ENCODE data around the gene MBNL1.

MBNL1 gene

GRCh38 chr3:152264378-152264777 is 4.4 kb upstream of the MBNL1 start:
- no peaks in the 10 kb centered on the region for H3K9me3 ChIP-seq (ENCODE audit: control insufficient read depth, low read length)
- H3K36me3 ChIP-seq (ENCODE audit: control insufficient read depth, insufficient read depth, low read length, severe bottlenecking) = no peaks in the 10 kb centered on the region
- DNase-seq (ENCODE audit: low read depth) = no peak
- H3K4me3 ChIP-seq (ENCODE audit: low read length) = no peak overlapping the region
- no peaks in the 10 kb centered on the region for H3K27me3 ChIP-seq (replicated peaks; ENCODE audit: control insufficient read depth, insufficient read depth, low read length)
- H3K9ac ChIP-seq (ENCODE audit: low read length) = no peak overlapping the region
- peaks cover 35% of the 10 kb centered on the region for H3K4me1 ChIP-seq (ENCODE audit: control insufficient read depth, insufficient read depth, low read length)

DNA sequence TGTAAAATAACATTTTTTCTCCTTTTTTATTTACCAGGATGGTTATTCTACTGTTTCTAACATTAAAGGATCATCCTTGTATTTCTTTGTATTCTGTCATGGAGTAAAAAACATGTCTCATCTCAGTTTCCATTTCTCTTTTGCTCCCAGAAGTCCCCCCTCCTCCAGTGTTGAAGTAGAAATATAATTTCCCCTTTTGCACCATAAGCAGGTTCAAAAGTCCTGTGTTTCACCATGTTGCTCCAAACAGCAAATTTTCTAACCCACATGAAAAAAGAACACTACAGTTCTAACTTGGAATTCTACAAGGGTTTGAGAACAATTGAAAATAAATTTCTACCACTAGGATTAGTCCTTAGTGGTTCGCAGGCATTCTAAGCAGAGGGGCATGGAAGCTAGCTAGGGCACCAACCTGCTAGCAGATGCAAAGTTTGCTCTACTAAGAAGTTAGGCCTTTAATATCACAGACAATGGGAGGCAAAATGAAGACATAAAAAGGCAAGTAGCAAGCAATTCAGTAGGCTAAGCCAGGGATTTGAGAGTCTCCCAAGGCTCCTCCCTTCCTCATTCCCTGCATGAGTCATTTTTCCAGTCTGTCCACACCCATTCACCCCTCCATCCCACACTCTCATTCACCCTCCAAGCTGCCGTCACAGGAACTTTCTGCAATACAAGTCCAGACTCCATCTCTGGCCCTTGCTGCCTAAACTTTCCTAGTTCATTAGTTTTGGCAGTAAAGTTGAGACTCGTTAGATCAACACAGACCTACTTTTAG is 2.3 kb upstream of the MBNL1 start:
- peak; percentile 96 for DNase-seq (ENCODE audit: low read depth)
- peaks cover 37% of the 10 kb centered on the region for H3K4me1 ChIP-seq (ENCODE audit: control insufficient read depth, insufficient read depth, low read length)
- no peaks in the 10 kb centered on the region for H3K27me3 ChIP-seq (replicated peaks; ENCODE audit: control insufficient read depth, insufficient read depth, low read length)
- no peaks in the 10 kb centered on the region for H3K36me3 ChIP-seq (ENCODE audit: control insufficient read depth, insufficient read depth, low read length, severe bottlenecking)
- H3K9ac ChIP-seq (ENCODE audit: low read length) = peak overlapping the region; percentile 99
- peak overlapping the region; percentile 92 for H3K4me3 ChIP-seq (ENCODE audit: low read length)
- no peaks in the 10 kb centered on the region for H3K9me3 ChIP-seq (ENCODE audit: control insufficient read depth, low read length)

- DNase-seq (ENCODE audit: low read depth) = peak; percentile 52
These were observed 736 bp upstream of the MBNL1 start for GRCh38 chr3:152267831-152268554.

GRCh38 chr3:152269056-152269830 is 514 bp downstream of the MBNL1 start:
- Histone ChIP-seq H3K9ac (ENCODE audit: low read length) (peak overlapping the region; percentile 99), H3K4me3 (ENCODE audit: low read length) (peak overlapping the region; percentile 92), H3K4me1 (ENCODE audit: control insufficient read depth, insufficient read depth, low read length) (peaks cover 62% of the 10 kb centered on the region), H3K9me3 (ENCODE audit: control insufficient read depth, low read length) (no peaks in the 10 kb centered on the region), H3K36me3 (ENCODE audit: control insufficient read depth, insufficient read depth, low read length, severe bottlenecking) (no peaks in the 10 kb centered on the region), H3K27me3 (replicated peaks; ENCODE audit: control insufficient read depth, insufficient read depth, low read length) (no peaks in the 10 kb centered on the region)
- DNase-seq (ENCODE audit: low read depth) = peak; percentile 89

More at GRCh38 chr3:152267831-152268554, 736 bp upstream of the MBNL1 start:
- peak overlapping the region; percentile 92 for H3K4me3 ChIP-seq (ENCODE audit: low read length)
- no peaks in the 10 kb centered on the region for H3K9me3 ChIP-seq (ENCODE audit: control insufficient read depth, low read length)
- no peaks in the 10 kb centered on the region for H3K27me3 ChIP-seq (replicated peaks; ENCODE audit: control insufficient read depth, insufficient read depth, low read length)
- peak overlapping the region; percentile 99 for H3K9ac ChIP-seq (ENCODE audit: low read length)
- no peaks in the 10 kb centered on the region for H3K36me3 ChIP-seq (ENCODE audit: control insufficient read depth, insufficient read depth, low read length, severe bottlenecking)
- peaks cover 52% of the 10 kb centered on the region for H3K4me1 ChIP-seq (ENCODE audit: control insufficient read depth, insufficient read depth, low read length)

GRCh38 chr3:152269831-152270734 is 1.4 kb downstream of the MBNL1 start:
- peak overlapping the region; percentile 99 for H3K9ac ChIP-seq (ENCODE audit: low read length)
- H3K4me3 ChIP-seq (ENCODE audit: low read length) = peak overlapping the region; percentile 92
- no peaks in the 10 kb centered on the region for H3K27me3 ChIP-seq (replicated peaks; ENCODE audit: control insufficient read depth, insufficient read depth, low read length)
- H3K4me1 ChIP-seq (ENCODE audit: control insufficient read depth, insufficient read depth, low read length) = peaks cover 66% of the 10 kb centered on the region
- H3K9me3 ChIP-seq (ENCODE audit: control insufficient read depth, low read length) = no peaks in the 10 kb centered on the region
- no peaks in the 10 kb centered on the region for H3K36me3 ChIP-seq (ENCODE audit: control insufficient read depth, insufficient read depth, low read length, severe bottlenecking)
- DNase-seq (ENCODE audit: low read depth) = peak; percentile 84

- peak overlapping the region; percentile 92 for H3K4me3 ChIP-seq (ENCODE audit: low read length)
These were observed 2.2 kb downstream of the MBNL1 start for GRCh38 chr3:152270937-152271336.

DNA sequence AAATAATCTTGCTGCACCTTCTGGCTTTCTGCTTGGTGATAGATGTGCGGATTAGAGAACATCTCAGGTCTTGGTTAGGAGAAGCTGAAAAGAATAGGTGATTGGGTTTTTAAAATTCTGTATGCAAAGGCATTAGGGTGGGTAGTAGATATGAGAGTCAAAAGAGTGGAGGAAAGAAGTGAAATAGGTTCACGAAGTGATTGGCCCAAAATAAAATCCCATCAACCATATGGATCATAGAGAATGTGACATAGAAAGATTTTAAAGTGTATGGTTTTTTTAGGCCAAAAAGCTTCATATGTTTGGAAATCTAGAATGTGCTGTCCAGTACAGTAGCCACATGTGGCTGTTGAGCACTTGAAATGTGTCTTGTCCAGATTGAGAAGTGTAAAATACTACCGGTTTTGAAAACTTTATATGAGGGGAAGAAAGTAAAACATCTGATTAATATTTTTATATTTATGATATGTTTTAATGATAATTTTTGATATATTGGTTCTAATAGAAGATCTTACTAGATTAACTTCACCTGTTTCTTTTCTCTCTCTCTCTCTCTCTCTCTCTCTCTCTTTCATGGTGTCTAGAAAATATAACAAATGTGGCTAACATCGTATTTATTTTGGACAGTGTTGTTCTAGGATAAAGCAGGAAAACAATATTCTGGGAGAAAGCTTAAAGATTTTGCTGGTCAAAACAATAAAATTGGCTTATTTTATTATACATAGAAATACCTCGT is 2.9 kb downstream of the MBNL1 start:
- H3K4me3 ChIP-seq (ENCODE audit: low read length) = peak overlapping the region; percentile 92

More at GRCh38 chr3:152270937-152271336, 2.2 kb downstream of the MBNL1 start:
- no peaks in the 10 kb centered on the region for H3K27me3 ChIP-seq (replicated peaks; ENCODE audit: control insufficient read depth, insufficient read depth, low read length)
- H3K4me1 ChIP-seq (ENCODE audit: control insufficient read depth, insufficient read depth, low read length) = peaks cover 60% of the 10 kb centered on the region
- H3K9ac ChIP-seq (ENCODE audit: low read length) = peak overlapping the region; percentile 99
- H3K9me3 ChIP-seq (ENCODE audit: control insufficient read depth, low read length) = no peaks in the 10 kb centered on the region
- no peaks in the 10 kb centered on the region for H3K36me3 ChIP-seq (ENCODE audit: control insufficient read depth, insufficient read depth, low read length, severe bottlenecking)
- DNase-seq (ENCODE audit: low read depth) = peak; percentile 50

GRCh38 chr3:152272771-152273242 is 4.1 kb downstream of the MBNL1 start:
- DNase-seq (ENCODE audit: low read depth) = peak; percentile 88
- Histone ChIP-seq H3K9me3 (ENCODE audit: control insufficient read depth, low read length) (no peaks in the 10 kb centered on the region), H3K27me3 (replicated peaks; ENCODE audit: control insufficient read depth, insufficient read depth, low read length) (no peaks in the 10 kb centered on the region), H3K9ac (ENCODE audit: low read length) (peak overlapping the region; percentile 99), H3K4me3 (ENCODE audit: low read length) (peak overlapping the region; percentile 92), H3K4me1 (ENCODE audit: control insufficient read depth, insufficient read depth, low read length) (peaks cover 55% of the 10 kb centered on the region), H3K36me3 (ENCODE audit: control insufficient read depth, insufficient read depth, low read length, severe bottlenecking) (no peaks in the 10 kb centered on the region)

More for the DNA sequence above, 2.9 kb downstream of the MBNL1 start:
- peak; percentile 47 for DNase-seq (ENCODE audit: low read depth)
- no peaks in the 10 kb centered on the region for H3K36me3 ChIP-seq (ENCODE audit: control insufficient read depth, insufficient read depth, low read length, severe bottlenecking)
- H3K27me3 ChIP-seq (replicated peaks; ENCODE audit: control insufficient read depth, insufficient read depth, low read length) = no peaks in the 10 kb centered on the region
- H3K9ac ChIP-seq (ENCODE audit: low read length) = peak overlapping the region; percentile 99
- H3K4me1 ChIP-seq (ENCODE audit: control insufficient read depth, insufficient read depth, low read length) = peaks cover 58% of the 10 kb centered on the region
- H3K9me3 ChIP-seq (ENCODE audit: control insufficient read depth, low read length) = no peaks in the 10 kb centered on the region

DNA sequence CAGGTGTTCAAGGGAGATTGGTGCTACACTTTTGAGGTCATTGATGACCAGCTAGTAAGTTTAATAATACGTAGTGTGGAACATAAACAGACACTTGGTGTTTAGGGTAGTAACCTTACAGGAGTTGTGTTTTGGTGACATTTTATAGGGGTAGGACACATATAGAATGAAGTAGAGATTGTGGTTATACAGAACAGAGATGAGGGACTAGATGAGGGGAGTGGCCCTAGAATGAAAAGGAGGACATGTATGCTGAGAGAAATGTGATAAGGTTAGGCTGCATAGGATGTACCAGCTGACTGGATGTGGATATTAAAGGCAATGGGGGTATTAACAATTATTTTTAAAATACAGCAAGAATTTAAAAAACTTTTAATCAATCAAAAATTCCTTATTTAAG is 8.0 kb downstream of the MBNL1 start:
- H3K4me1 ChIP-seq (ENCODE audit: control insufficient read depth, insufficient read depth, low read length) = peaks cover 73% of the 10 kb centered on the region
- no peaks in the 10 kb centered on the region for H3K9me3 ChIP-seq (ENCODE audit: control insufficient read depth, low read length)
- H3K27me3 ChIP-seq (replicated peaks; ENCODE audit: control insufficient read depth, insufficient read depth, low read length) = no peaks in the 10 kb centered on the region
- H3K9ac ChIP-seq (ENCODE audit: low read length) = no peak overlapping the region
- no peaks in the 10 kb centered on the region for H3K36me3 ChIP-seq (ENCODE audit: control insufficient read depth, insufficient read depth, low read length, severe bottlenecking)
- DNase-seq (ENCODE audit: low read depth) = no peak
- H3K4me3 ChIP-seq (ENCODE audit: low read length) = no peak overlapping the region

DNA sequence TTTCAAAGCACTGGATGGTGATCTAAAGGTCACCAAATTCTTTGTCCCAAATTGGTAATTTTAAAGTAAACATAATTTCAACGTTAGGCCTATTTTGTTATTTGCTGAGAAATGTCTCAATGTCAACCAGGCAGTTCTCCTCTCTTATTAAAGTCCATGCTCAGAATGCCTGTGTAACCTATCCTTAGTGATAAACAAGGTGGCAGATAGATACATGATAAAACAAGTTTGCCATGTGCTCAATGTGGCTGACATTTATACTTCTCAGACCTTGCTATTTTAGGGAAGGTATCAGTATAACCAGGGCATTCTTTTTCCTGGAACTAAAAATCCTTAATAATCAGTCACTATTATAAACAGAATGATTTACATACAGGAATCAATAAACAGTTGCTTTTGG is 8.5 kb downstream of the MBNL1 start:
- Histone ChIP-seq H3K4me1 (ENCODE audit: control insufficient read depth, insufficient read depth, low read length) (peaks cover 74% of the 10 kb centered on the region), H3K4me3 (ENCODE audit: low read length) (no peak overlapping the region), H3K27me3 (replicated peaks; ENCODE audit: control insufficient read depth, insufficient read depth, low read length) (no peaks in the 10 kb centered on the region), H3K36me3 (ENCODE audit: control insufficient read depth, insufficient read depth, low read length, severe bottlenecking) (no peaks in the 10 kb centered on the region), H3K9ac (ENCODE audit: low read length) (no peak overlapping the region), H3K9me3 (ENCODE audit: control insufficient read depth, low read length) (no peaks in the 10 kb centered on the region)
- DNase-seq (ENCODE audit: low read depth) = no peak

Measured in adipocyte (in vitro differentiated cells).